ENCODE results near the gene FOXN3.
"Not testable (repeated sequence)": the region's sequence is repeated elsewhere in the genome, so short reads cannot be mapped to it uniquely, and the experiment has no call there.

Gene FOXN3

GRCh38 chr14:89138846-89139245, 278.2 kb downstream of the FOXN3 start:
- in situ Hi-C loops (cut with MboI; ENCODE audit: low pct_unique_long_range_greater_than_20kb, low sequenced_read_pairs) = no loop called here
- no peak for DNase-seq

GRCh38 chr14:89137526-89138163, 279.4 kb downstream of the FOXN3 start:
- in situ Hi-C loops (cut with MboI; ENCODE audit: low pct_unique_long_range_greater_than_20kb, low sequenced_read_pairs) = no loop called here
- no peak for DNase-seq

- in situ Hi-C loops (cut with MboI; ENCODE audit: low pct_unique_long_range_greater_than_20kb, low sequenced_read_pairs) = no loop called here
- DNase-seq = no peak
These were observed 280.4 kb downstream of the FOXN3 start for GRCh38 chr14:89136587-89136986.

DNA sequence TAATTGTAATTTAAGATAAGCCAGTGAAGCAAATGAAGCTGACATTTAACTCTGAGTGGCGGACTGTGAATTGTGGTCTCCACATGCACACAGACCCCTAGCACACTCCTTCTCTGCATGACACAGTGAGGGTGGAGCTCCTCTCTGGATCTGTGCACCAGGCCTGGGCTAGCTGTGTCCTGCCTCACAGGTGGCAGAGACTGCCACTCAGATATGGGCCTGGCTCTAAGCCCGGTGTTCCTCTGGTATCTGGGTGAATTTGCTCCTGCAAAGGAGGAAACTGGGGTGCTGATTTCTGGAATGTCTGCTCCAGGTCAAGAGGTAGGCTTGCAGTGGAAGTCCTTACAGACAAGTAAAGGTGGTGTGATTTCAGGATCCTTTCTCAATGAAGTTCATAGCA, 282.4 kb downstream of the FOXN3 start:
- DNase-seq = no peak
- in situ Hi-C loops (cut with MboI; ENCODE audit: low pct_unique_long_range_greater_than_20kb, low sequenced_read_pairs) = no loop called here

DNA sequence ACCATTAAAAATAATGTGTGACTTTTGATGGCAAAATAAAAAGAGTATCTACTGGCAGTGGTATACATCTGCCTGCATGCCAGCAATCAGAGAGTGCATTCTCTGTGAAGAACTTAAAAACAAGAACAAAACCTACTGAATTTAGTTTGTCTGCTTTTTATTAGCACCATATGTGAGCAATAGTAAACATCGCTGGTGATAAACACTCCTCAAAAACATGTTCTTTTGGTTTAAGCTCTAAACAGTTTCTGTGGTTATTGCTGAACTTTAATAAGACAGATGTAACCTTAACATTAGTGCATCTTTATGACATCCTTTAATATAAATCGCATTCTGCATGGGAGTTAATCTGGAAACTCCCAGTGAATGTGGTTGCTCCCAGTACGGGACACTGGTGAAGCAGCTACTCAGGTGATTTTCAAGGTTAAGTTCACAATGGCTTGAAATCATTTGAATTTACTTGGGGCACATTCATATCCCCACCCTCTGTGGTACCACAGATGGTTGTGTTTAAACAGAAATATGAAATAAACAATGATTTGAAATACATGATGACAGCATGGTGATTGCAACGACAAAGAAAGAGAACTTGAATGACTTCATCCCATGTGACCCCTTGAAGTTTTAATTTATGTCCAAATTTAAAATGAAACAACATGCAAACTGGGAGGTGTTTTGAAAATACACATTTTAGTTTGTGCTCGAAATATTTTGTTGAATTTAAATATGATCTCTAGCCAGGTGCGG, 285.9 kb downstream of the FOXN3 start:
- DNase-seq = no peak
- in situ Hi-C loops (cut with MboI; ENCODE audit: low pct_unique_long_range_greater_than_20kb, low sequenced_read_pairs) = no loop called here

- no peak for DNase-seq
- in situ Hi-C loops (cut with MboI; ENCODE audit: low pct_unique_long_range_greater_than_20kb, low sequenced_read_pairs) = no loop called here
These were observed 287.5 kb downstream of the FOXN3 start for GRCh38 chr14:89129570-89129969.

- in situ Hi-C loops (cut with MboI; ENCODE audit: low pct_unique_long_range_greater_than_20kb, low sequenced_read_pairs) = no loop called here
- no peak for DNase-seq
These were observed 288.6 kb downstream of the FOXN3 start for GRCh38 chr14:89128311-89129026.

- no peak for DNase-seq
- in situ Hi-C loops (cut with MboI; ENCODE audit: low pct_unique_long_range_greater_than_20kb, low sequenced_read_pairs) = no loop called here
These were observed 290.6 kb downstream of the FOXN3 start for GRCh38 chr14:89126461-89126860.

- in situ Hi-C loops (cut with MboI; ENCODE audit: low pct_unique_long_range_greater_than_20kb, low sequenced_read_pairs) = no loop called here
- DNase-seq = no peak
These were observed 291.8 kb downstream of the FOXN3 start for GRCh38 chr14:89125216-89125615.

GRCh38 chr14:89123851-89124250, 293.2 kb downstream of the FOXN3 start:
- no peak for DNase-seq
- in situ Hi-C loops (cut with MboI; ENCODE audit: low pct_unique_long_range_greater_than_20kb, low sequenced_read_pairs) = no loop called here

DNA sequence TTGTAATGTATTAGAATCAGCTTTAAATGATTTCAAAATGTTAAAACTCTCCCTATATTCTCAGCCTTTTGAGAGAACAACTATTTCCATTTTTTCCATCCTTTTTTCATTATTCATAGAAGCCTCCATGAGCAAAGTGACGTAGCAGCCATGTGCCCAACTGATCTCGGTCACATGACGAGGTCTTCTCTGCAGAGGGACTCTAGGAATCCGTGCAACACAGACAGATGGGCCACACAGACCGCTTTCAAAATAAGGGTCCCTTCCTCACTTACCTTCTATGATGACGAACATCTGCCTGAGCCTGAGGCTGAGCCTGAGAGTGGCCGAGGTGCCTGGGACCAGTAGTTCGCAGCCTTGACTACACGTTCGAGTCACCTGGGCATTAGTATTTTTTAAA, 293.8 kb downstream of the FOXN3 start:
- in situ Hi-C loops (cut with MboI; ENCODE audit: low pct_unique_long_range_greater_than_20kb, low sequenced_read_pairs) = no loop called here
- no peak for DNase-seq

GRCh38 chr14:89121968-89122620, 294.9 kb downstream of the FOXN3 start:
- in situ Hi-C loops (cut with MboI; ENCODE audit: low pct_unique_long_range_greater_than_20kb, low sequenced_read_pairs) = no loop called here
- peak; percentile 44 for DNase-seq

GRCh38 chr14:89117012-89117411, 300.0 kb downstream of the FOXN3 start:
- no peak for DNase-seq
- in situ Hi-C loops (cut with MboI; ENCODE audit: low pct_unique_long_range_greater_than_20kb, low sequenced_read_pairs) = no loop called here

DNA sequence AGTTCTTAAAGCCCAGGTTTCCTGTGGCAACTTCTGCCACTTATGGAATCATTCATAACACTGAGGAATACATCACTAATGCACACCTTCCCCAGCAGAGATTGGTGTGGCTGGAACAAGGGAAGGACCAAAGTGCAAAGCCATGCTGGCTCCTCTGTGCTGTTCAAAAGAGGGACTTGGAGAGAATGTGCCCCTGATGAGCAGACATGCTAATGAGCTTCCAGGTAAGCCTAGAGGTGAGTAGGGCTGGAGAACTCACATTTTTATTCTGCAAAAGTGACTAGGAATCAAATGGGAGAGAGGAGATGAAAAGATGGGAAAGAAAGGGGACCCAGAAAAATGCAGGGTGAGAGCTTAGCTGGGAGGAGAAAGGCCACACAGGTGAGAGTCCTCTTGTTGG, 302.9 kb downstream of the FOXN3 start:
- DNase-seq = no peak
- in situ Hi-C loops (cut with MboI; ENCODE audit: low pct_unique_long_range_greater_than_20kb, low sequenced_read_pairs) = no loop called here

DNA sequence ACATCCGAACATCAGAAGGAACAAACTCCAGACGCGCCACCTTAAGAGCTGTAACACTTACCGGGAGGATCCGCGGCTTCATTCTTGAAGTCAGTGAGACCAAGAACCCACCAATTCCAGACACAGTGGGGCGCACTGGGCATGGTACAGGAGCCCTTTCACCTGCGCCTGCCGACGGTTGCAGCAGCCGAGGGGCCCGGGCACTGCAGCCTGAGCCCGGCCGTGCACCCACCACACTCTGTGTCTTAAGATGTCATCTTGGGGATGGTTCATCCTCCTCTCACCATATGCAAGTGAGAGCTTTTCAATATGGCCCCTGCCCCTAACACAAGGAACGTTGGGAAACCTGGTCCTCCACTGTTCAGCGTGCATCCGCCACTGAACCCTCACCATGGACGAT, 304.3 kb downstream of the FOXN3 start:
- in situ Hi-C loops (cut with MboI; ENCODE audit: low pct_unique_long_range_greater_than_20kb, low sequenced_read_pairs) = no loop called here
- DNase-seq = no peak

GRCh38 chr14:89111766-89112543, 305.1 kb downstream of the FOXN3 start:
- DNase-seq; in situ Hi-C loops (cut with MboI; ENCODE audit: low pct_unique_long_range_greater_than_20kb, low sequenced_read_pairs): not testable (repeated sequence)

DNA sequence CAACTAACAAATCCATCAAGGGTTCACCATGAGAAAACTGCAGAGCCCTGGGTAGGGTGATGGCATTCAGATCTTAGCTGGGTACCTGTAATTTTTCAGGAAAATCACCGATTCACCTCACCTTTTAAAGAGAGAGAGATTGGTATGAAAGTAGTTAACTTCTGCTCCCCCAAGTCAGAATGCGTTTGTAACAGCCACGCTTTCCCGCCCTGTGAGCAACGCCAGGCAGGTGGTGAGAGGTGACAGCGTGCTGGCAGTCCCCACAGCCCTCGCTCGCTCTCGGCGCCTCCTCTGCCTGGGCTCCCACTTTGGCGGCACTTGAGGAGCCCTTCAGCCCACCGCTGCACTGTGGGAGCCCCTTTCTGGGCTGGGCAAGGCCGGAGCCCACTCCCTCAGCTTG, 305.8 kb downstream of the FOXN3 start:
- DNase-seq; in situ Hi-C loops (cut with MboI; ENCODE audit: low pct_unique_long_range_greater_than_20kb, low sequenced_read_pairs): not testable (repeated sequence)

- no peak for DNase-seq
- in situ Hi-C loops (cut with MboI; ENCODE audit: low pct_unique_long_range_greater_than_20kb, low sequenced_read_pairs) = no loop called here
These were observed 306.9 kb downstream of the FOXN3 start for GRCh38 chr14:89110110-89110509.

- in situ Hi-C loops (cut with MboI; ENCODE audit: low pct_unique_long_range_greater_than_20kb, low sequenced_read_pairs) = no loop called here
- DNase-seq = no peak
These were observed 308.4 kb downstream of the FOXN3 start for GRCh38 chr14:89108608-89109007.

All from KBM-7 (cell line).